Muscle layer of duodenum (tissue), 2 donors: Measurements from ENCODE around the gene ARHGAP22.

Experiments used
- H3K27ac ChIP-seq: one replicate; pipeline ENCODE4 v1.7.0; 2013; ENCODE audit warnings: mild to moderate bottlenecking, low read length
- H3K27me3 ChIP-seq: one replicate; pipeline ENCODE4 v1.7.0; 2013; ENCODE audit warnings: low read depth, mild to moderate bottlenecking, control low read depth, low read length
- H3K36me3 ChIP-seq, 2 donors: one replicate each; pipeline ENCODE4 v1.7.0; 2013; ENCODE audit warnings: low read length in 2 of 2, control low read depth in 1 of 2, mild to moderate bottlenecking in 1 of 2; ENCODE audit not compliant: insufficient read depth in 2 of 2, control insufficient read depth in 1 of 2
- H3K4me1 ChIP-seq, 2 donors: one replicate each; pipeline ENCODE4 v1.7.0; 2013; ENCODE audit warnings: low read length in 2 of 2, mild to moderate bottlenecking in 2 of 2, control low read depth in 1 of 2, moderate library complexity in 1 of 2; ENCODE audit not compliant: insufficient read depth in 2 of 2, control insufficient read depth in 1 of 2
- H3K4me3 ChIP-seq, 2 donors: one replicate each; pipeline ENCODE4 v1.7.0; 2013; ENCODE audit warnings: low read length in 2 of 2, low read depth in 1 of 2, mild to moderate bottlenecking in 1 of 2
- H3K9me3 ChIP-seq, 2 donors: one replicate each; pipeline ENCODE4 v1.7.0; 2013; ENCODE audit warnings: low read length in 2 of 2, control low read depth in 1 of 2, mild to moderate bottlenecking in 1 of 2; ENCODE audit not compliant: control insufficient read depth in 1 of 2
- donor health status: healthy.

ARHGAP22 gene

DNA sequence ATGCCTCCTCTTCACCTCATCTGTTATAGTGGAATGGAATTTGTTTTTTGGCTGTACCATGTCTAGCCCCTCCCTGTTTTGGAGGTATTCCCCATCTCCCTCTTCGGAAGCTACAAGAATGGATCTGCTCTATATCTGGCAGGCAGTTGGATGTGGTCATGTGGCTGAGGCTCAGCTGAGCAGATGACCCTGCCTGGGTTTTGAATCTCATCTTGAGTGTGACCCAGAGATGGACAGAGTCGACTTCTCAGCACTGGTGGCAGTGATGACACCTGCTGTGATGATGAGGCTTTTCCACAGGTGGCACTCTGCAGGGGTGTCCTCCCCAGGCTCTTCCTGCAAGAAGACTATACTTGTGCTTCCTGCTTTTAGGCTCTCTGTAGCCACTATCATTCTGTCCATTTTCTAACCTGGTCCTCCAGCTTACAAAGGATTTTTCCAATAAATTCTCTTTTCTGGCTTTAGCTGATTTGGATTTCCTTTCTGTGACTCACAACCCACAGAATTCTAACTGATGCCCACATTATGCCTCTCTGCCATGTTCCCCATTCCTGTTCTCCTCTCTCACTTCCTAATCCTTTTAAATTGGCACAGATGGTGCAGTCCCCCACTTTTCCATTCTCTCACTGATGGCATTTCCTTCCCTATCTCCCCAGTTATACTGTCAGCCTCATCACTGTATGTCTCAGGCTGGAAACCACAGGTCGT is 7.5 kb upstream of the ARHGAP22 start:
- peaks cover 0 to 4% of the 10 kb centered on the region in 2 donors for H3K36me3 ChIP-seq
- H3K4me1 ChIP-seq, result no peaks in the 10 kb centered on the region
- no peak overlapping the region for H3K27ac ChIP-seq

DNA sequence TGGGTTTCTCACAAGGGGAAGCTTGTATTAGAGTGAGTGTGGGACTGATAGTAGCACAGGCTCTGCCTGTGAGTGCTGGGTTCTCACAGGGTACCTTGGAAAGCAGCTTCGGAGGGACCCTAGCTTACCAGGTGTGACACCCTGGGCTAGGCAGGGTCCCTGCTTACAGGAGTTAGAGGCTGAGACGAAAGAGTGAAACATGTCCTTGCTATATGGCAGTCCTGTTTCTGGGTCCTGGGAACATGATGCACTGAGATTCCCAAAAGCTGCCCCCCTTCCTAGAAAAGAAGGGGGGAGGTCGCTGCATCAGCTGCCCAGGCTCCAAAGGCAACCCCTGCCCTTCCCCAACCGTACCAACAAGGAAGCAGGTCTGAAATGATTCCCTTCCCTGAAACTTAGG is 6.3 kb upstream of the ARHGAP22 start:
- no peaks in the 10 kb centered on the region for H3K27me3 ChIP-seq
- no peaks in the 10 kb centered on the region for H3K4me1 ChIP-seq
- no peak overlapping the region for H3K27ac ChIP-seq
- H3K4me3 ChIP-seq, result no peak overlapping the region
- peaks cover 0 to 3% of the 10 kb centered on the region in 2 donors for H3K9me3 ChIP-seq
- peaks cover 0 to 4% of the 10 kb centered on the region in 2 donors for H3K36me3 ChIP-seq

More for the DNA sequence above, 7.5 kb upstream of the ARHGAP22 start:
- Histone ChIP-seq H3K4me3 (no peak overlapping the region), H3K27me3 (no peaks in the 10 kb centered on the region), H3K9me3 (peaks cover 0 to 3% of the 10 kb centered on the region in 2 donors)

DNA sequence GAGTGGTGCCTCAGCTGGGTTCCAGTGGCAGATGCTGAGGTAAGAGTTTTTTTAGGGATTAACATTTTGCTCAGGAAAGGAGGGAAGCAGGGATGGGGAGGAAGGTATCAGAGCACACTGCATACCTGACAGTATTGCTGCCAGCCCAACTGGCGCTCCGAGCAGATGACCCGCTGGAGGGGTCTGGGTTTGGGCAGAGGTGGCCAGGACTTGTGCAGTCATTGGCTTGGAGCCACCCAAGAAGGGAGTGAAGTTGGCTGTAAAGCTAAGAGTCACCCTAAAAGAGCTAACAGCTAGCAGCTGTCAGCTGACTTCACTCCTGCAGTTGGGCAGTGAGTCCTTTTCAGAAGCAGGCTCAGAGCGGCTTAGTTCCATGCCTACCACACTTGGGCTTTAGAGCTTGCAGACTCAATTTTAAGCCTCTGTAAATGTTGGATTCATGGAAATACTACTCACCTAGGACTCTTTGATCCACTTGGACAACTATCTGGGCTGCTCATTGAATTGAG is 5.8 kb upstream of the ARHGAP22 start:
- Histone ChIP-seq H3K27me3 (no peaks in the 10 kb centered on the region), H3K9me3 (peaks cover 0 to 3% of the 10 kb centered on the region in 2 donors), H3K4me1 (no peaks in the 10 kb centered on the region), H3K27ac (no peak overlapping the region), H3K4me3 (no peak overlapping the region), H3K36me3 (peaks cover 0 to 4% of the 10 kb centered on the region in 2 donors)

DNA sequence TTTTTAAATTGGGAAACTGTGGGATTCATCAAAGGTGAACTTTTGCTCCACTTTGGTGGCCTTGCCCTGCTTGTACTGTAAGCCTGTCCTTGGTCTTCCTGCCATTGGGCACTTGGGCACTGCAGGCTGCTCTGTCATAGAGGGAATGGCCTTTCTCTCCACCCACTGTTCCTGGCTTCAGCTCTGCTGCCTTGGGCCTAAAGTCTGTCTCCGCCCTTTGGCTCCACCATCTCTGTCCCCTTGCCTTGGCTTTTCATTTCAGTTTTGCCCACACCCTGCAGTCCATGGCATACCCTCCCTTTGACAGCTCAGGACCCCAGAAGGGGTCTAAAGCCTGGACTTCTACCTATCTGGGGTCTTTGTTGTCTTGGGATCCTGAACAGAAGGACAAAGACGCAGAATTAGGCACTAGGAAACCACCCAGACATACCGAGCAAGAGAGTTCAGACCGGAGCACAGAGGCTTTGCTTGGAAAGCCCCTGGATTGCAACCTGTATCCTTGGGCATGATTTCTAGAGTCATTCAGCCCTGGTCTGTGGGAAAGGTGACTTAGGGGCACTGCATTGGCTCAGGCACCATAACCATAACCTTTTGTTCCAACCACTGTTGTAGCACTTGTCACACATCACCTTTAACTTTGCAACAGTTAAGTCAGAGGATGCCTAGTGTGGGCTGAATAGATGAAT is 5.2 kb upstream of the ARHGAP22 start:
- peaks cover 0 to 3% of the 10 kb centered on the region in 2 donors for H3K9me3 ChIP-seq
- H3K4me3 ChIP-seq, result no peak overlapping the region
- H3K36me3 ChIP-seq, result peaks cover 0 to 4% of the 10 kb centered on the region in 2 donors
- H3K27ac ChIP-seq, result no peak overlapping the region
- H3K4me1 ChIP-seq, result no peaks in the 10 kb centered on the region
- H3K27me3 ChIP-seq, result no peaks in the 10 kb centered on the region

DNA sequence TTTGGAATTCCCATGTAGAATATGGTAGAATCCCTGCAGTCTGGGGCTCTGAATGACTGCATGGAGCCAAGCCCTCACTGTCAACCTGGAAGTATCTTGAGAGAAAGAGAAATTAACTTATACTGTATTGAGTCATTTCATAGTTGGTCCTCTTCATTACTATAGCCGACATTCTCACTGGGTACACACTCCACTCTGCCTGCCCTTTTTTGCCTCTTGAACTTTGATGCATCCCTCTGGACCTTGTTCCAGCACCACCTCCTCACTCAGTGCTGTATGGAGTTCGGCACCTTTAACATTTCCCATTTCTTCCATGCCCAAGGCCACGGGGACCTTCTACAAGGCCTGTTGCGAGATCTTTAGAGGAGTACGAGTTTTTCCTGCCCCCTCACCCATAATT is 4.6 kb upstream of the ARHGAP22 start:
- H3K9me3 ChIP-seq, result peaks cover 0 to under 1% of the 10 kb centered on the region in 2 donors
- peaks cover 0 to 4% of the 10 kb centered on the region in 2 donors for H3K4me1 ChIP-seq
- H3K36me3 ChIP-seq, result peaks cover 0 to under 1% of the 10 kb centered on the region in 2 donors
- no peaks in the 10 kb centered on the region for H3K27me3 ChIP-seq
- H3K27ac ChIP-seq, result no peak overlapping the region
- no peak overlapping the region for H3K4me3 ChIP-seq

DNA sequence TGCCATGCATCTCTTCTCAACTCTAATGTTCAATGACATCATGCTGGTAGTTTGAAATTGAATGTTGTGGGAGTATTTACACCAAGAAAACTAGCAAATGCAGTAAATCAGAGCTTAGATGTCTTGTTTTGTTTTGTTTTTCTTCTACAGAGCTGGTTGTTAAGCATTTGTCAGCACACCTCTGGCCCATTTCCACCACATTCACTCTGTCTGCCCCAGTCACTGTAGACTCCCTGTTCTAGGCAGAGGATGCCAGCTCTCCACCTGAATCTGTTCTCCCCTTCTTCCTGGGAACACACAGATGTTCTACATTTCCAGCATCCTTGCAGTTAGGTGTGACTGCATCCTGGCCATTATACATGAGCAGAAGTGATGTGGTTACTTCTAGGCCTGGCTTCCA is 4.1 kb upstream of the ARHGAP22 start:
- Histone ChIP-seq H3K9me3 (no peaks in the 10 kb centered on the region), H3K4me1 (peaks cover 0 to 7% of the 10 kb centered on the region in 2 donors)

DNA sequence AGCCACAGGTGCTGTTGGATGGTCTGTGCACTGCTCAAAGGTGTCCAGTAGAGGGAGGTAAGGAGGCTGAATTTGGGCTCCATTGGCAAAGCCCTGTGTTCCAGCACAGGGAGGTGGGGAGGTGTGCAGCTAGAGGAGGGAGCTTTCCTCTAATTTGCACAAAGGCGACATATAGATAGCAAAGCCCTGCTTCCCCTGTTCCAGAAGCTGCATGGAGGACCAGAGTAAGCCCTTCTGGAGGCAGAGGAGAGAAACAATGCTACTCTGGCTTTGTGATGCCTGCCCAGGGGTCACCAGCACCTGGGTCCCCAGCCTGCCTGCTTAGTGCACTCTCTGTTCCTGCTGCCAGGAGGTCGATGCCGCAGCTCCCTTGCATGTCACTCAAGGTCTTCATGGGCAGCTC is 3.4 kb upstream of the ARHGAP22 start:
- H3K4me1 ChIP-seq, result peaks cover 0 to 12% of the 10 kb centered on the region in 2 donors
- H3K27ac ChIP-seq, result no peak overlapping the region
- H3K4me3 ChIP-seq, result no peak overlapping the region
- no peaks in the 10 kb centered on the region for H3K36me3 ChIP-seq
- H3K9me3 ChIP-seq, result no peaks in the 10 kb centered on the region
- H3K27me3 ChIP-seq, result no peaks in the 10 kb centered on the region

More for the DNA sequence above, 4.1 kb upstream of the ARHGAP22 start:
- Histone ChIP-seq H3K36me3 (no peaks in the 10 kb centered on the region), H3K4me3 (no peak overlapping the region), H3K27ac (no peak overlapping the region), H3K27me3 (no peaks in the 10 kb centered on the region)

DNA sequence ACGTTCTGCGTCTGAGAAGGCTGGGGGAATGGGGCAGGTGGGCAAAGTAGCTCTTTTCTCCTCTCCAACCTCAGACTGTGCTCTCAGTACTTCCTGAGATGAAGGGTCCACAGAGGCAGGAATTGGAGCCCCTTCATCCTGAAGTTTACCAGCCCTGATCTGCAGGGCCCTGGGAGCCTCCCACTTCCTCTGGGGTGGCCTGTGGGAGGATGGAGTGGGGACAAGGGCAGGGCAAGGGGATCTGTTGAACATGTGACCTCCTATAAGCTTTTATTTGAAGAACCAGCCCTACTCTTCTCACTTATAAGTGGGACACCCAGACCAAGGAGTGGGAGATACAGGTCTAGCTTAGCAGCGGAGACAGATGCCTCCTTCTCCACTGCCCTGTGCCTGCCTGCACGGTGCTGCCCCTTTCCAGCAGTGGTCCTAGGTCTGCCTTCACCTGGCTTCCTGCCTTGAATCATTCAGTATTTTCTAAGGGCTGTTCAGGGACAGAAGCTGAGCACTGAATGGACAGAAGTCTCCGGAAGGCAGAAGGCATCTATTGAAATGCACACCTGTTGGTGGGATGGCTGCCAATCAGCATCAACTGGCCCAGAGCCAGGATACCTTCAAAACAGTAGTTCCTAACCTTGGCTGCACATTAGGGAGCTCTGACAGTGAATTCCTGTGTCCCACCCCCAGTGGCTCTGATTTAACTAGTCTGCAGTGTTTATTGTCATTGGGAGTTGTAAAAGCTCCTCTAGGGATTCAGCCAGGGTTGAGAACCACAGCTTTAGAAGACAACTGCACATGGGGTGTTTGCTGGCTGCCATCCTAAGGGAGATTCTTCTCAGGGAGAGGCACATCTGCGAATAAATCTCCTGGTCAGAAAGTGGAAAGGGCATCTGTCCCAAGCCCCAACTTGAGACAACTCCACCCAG is 2.7 kb upstream of the ARHGAP22 start:
- no peaks in the 10 kb centered on the region for H3K9me3 ChIP-seq
- peaks cover 0 to 12% of the 10 kb centered on the region in 2 donors for H3K4me1 ChIP-seq
- H3K27me3 ChIP-seq, result no peaks in the 10 kb centered on the region
- H3K27ac ChIP-seq, result no peak overlapping the region
- H3K36me3 ChIP-seq, result no peaks in the 10 kb centered on the region
- H3K4me3 ChIP-seq, result no peak overlapping the region

DNA sequence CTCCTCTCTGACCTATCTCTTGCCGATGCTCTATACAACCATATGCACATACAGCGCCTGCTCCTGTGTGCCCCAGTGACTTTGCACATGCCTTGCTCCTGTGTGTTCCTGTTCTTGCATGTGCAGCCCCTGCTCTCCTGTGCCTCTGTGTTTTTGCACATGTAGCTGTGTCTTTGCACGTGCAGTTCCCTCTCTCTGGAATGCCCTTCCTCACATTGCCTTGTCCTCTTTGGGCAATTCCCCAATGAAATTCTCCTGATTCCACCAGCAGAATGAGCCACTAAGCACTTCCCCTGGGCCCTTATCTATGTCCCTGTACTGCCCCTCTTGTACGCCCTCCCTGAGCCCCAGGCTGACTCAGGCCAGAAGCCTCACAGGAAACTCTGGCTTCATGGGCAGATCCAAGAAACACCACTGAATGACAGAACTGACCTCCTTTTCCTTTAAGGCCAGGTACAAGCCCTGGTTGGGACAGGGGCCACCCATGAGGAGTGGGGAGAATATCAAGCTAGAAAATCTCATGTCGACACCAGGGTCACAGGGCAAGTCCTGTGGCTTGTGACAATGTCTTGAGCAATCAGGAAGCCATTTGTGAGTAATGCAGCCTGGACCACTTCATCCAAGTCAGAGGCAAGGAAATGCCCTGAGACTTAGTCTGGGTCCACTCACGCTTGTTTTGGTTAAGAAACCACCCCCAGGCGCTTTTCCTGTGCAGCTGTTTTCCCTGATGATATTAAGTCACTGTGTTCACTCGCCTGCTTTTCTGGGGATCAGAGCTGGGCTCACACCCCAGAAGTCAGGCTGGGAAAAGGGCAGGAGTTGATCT is 1.9 kb upstream of the ARHGAP22 start:
- H3K4me1 ChIP-seq, result peaks cover 0 to 12% of the 10 kb centered on the region in 2 donors
- no peak overlapping the region for H3K4me3 ChIP-seq
- H3K27me3 ChIP-seq, result no peaks in the 10 kb centered on the region
- H3K9me3 ChIP-seq, result no peaks in the 10 kb centered on the region
- no peaks in the 10 kb centered on the region for H3K36me3 ChIP-seq
- no peak overlapping the region for H3K27ac ChIP-seq

DNA sequence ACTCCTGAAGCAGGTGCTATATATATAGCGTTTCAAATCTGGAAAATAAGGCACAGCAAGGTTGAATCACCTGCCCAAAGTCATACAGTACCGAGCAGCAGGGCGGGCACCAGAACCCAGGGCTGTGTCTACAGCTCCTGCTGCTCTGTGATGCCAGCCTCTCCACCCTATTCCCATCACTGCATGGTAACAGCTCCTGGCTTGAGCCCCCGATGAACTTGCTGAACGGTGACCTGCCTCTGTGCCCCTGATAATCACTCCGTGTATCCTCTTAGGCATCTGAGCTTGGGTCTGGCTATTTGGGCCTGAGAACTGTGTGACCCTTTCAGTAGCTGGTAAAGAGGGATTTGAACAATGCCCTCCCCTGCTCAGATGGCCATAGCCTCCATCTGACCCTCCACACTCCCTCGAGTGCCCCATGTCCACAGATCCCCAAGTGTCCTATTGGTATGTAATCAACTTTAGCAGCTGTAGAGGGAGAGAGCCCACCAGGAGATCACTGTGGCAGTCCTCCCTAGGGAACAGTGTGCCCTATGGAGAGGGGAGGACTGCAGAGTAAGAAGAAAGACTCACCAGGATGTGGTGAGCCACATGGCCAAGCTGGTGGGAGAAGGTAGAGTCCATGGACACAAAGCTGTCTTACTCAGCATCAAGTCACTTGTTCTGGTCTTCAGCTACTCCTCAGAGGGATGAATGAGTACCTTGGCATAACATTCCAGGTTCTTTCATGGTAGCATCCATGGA is 1.1 kb upstream of the ARHGAP22 start:
- Histone ChIP-seq H3K4me3 (no peak overlapping the region), H3K27me3 (no peaks in the 10 kb centered on the region), H3K27ac (no peak overlapping the region)

More for the DNA sequence above, 1.1 kb upstream of the ARHGAP22 start:
- H3K36me3 ChIP-seq, result no peaks in the 10 kb centered on the region
- peaks cover 0 to 12% of the 10 kb centered on the region in 2 donors for H3K4me1 ChIP-seq
- H3K9me3 ChIP-seq, result no peaks in the 10 kb centered on the region
